ENCODE measurements around the gene CALR. TPM values are rescaled to one million over a fixed set of nuclear protein-coding genes. Genes with fewer than 3 reads are reported as not detected.
A peak's percentile ranks its signal among the peaks of the same experiment; 100 is the strongest.

The CALR gene
- total and polyA plus RNA-seq, 2 donors (not counting 3 experiments of a cell fraction or from before 2014, with no cell fraction given) = 1,135 to 1,636 TPM

GRCh38 chr19:12891553-12892021 is 46.8 kb upstream of the CALR start:
- H3K4me2 ChIP-seq (ENCODE audit: insufficient read depth, low read length) = peak overlapping the region; percentile 86
- dilution Hi-C loops (cut with MboI; ENCODE audit: extremely low pct_ligation_motif_present, low sequenced_read_pairs) = no loop called here
- H3K4me3 ChIP-seq (replicated peaks in 1 of 3; ENCODE audit: insufficient read depth in 1 of 3, low read depth in 1 of 3, low read length in 3 of 3) = peak overlapping the region; percentile 40 to 79 (median 68)
- intact Hi-C loops (cut with micrococcal nuclease) = loop anchor here (2.0 kb wide), 1 partner anchor 47 kb away; the partner anchor contains the start of gene CALR
- DNase-seq (ENCODE audit: low read depth, low spot score) (no peak), FAIRE-seq (no peak)
- POLR2A ChIA-PET = interaction anchor here (0.5 to 1.1 kb wide), 3 partner anchors 10 to 204 kb away, joined by 3 to 8 read pairs (median 4); no protein-coding TSS in a partner anchor
- H3K27ac ChIP-seq (ENCODE audit: insufficient read depth, low read depth, low read length) = no peak overlapping the region
- H3K9ac ChIP-seq (replicated peaks; ENCODE audit: extremely low read depth, insufficient read depth, low read length) = peak overlapping the region; percentile 61
- TSS peak; percentile 19 for BruUV-seq (replicated peaks)
- H3K9me1 ChIP-seq (replicated peaks; ENCODE audit: control insufficient read depth, extremely low read depth, insufficient read depth, low read length) = no peaks in the 10 kb centered on the region
- TF ChIP-seq POLR2A (IDR thresholded peaks at IDR 0.05; ENCODE audit: low read depth, low read length) (no peak), EZH2 (IDR thresholded peaks at IDR 0.05; ENCODE audit: borderline replicate concordance, low read depth, low read length, severe bottlenecking) (no peak), POLR2AphosphoS5 (IDR thresholded peaks at IDR 0.05; ENCODE audit: insufficient read depth, low read depth, low read length) (no peak), MAX (IDR thresholded peaks at IDR 0.05; ENCODE audit: insufficient read depth, insufficient read length) (no peak), JUN (IDR thresholded peaks at IDR 0.05; ENCODE audit: borderline replicate concordance, insufficient read depth, insufficient read length, low read depth) (no peak), FOS (IDR thresholded peaks at IDR 0.05; ENCODE audit: borderline replicate concordance, insufficient read depth, low read length) (no peak), CTCF (IDR thresholded peaks at IDR 0.05; ENCODE audit: extremely low read depth in 1 of 2, insufficient read depth in 1 of 2, low read depth in 1 of 2, low read length in 2 of 2) (no peak), GATA2 (IDR thresholded peaks at IDR 0.05; ENCODE audit: insufficient read depth, insufficient read length, low read depth, low read length) (no peak), MYC (IDR thresholded peaks at IDR 0.05; ENCODE audit: low read depth, low read length) (no peak)
- peaks cover 0 to 5% of the 10 kb centered on the region in 2 experiments for H3K36me3 ChIP-seq (ENCODE audit: control insufficient read depth in 2 of 2, extremely low read depth in 1 of 2, insufficient read depth in 2 of 2, low read length in 2 of 2)
- no peaks in the 10 kb centered on the region for H3K9me3 ChIP-seq (replicated peaks; ENCODE audit: control insufficient read depth, insufficient read depth, low read length)
- H2AFZ ChIP-seq (ENCODE audit: low read depth, low read length) = peak overlapping the region; percentile 97
- H3K79me2 ChIP-seq (ENCODE audit: control insufficient read depth, insufficient read depth, low read length) = no peaks in the 10 kb centered on the region
- peaks cover 0 to 2% of the 10 kb centered on the region in 2 experiments for H3K27me3 ChIP-seq (ENCODE audit: control insufficient read depth in 2 of 2, insufficient read depth in 2 of 2, low read length in 2 of 2)
- CTCF ChIA-PET = interaction anchor here (0.8 to 2.1 kb wide), 6 partner anchors 10 to 74 kb away, joined by 3 to 12 read pairs (median 4); partner anchors contain the start of genes DNASE2 and FARSA
- peaks cover 10% of the 10 kb centered on the region for H3K4me1 ChIP-seq (ENCODE audit: control insufficient read depth, extremely low read depth, insufficient read depth, low read length)
- H4K20me1 ChIP-seq (replicated peaks; ENCODE audit: control insufficient read depth, extremely low read depth, insufficient read depth, low read length) = no peaks in the 10 kb centered on the region

Data from endothelial cell of umbilical vein (primary cell).